A549 treated with CpdA at 1 μM for 4 hours (cell line): Measurements from ENCODE around the gene TP73. TPM values are rescaled to one million over a fixed set of nuclear protein-coding genes. Genes with fewer than 3 reads are reported as not detected.

ENCODE experiments used
- total RNA-seq: library from RNA; stranded (reverse); fragments of 200-300 nt; extraction: Qiagen RNA extraction; gene quantifications from 5 replicates; pipeline ENCODE4 v1.2.3, GENCODE V29; 2022; ENCODE audit warnings: low read depth

Gene TP73
- total RNA-seq = 0.36 to 0.62 TPM (median 0.49 TPM) in 5 replicates

GRCh38 chr1:3651930-3652547, at the start of gene TP73:
Gene TP73, plus strand, starts transcription at chr1:3652516. Its CDS starts 29,850 bp downstream, at chr1:3682366.

DNA sequence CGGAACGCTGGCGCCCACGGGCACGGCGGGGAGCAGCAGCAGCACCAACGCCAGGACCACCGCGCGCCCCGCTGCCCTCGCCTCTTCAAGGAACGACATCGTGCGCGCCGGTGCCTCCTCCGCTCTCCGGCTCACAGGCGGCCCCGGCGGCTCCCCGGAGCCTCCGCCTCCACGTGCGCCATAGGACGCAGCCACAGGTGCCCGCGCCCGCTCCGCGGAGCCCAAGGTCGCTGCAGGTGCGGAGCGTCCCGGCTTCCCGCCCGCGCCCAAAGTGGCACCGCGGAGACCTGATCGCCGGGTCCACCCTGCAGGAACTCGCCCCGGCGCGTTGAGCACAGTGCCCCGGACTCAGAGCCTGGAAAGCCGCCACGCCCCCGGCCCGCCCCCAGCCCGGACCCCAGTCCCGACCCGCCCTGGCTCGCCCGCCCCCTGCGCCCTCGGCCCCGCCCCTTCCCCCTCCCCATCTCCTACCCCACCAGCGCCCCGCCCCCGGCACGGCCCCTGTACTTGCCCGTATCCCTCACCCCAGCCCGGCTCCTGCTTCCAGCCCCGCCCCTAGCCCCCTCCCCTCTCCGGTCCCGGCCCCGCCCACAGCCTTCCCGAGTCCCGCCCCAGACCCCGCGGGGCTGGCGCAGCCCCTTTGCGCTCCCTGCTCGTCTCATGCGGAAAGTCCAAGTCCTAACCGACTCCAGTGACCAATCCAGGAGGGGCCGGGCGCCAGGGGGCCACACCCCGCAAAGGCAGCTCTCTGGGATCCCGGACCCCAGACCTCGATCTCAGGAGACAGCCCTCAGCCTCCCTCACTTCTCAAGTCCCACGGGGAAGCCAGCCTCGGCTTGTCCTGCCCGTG, 40.9 kb upstream of the TP73 start, which contains the start of gene MEGF6:
MEGF6 (minus strand) TSS at position 339 of the 850 bp plus-strand sequence; CDS start at position 99, 240 bp downstream.

DNA sequence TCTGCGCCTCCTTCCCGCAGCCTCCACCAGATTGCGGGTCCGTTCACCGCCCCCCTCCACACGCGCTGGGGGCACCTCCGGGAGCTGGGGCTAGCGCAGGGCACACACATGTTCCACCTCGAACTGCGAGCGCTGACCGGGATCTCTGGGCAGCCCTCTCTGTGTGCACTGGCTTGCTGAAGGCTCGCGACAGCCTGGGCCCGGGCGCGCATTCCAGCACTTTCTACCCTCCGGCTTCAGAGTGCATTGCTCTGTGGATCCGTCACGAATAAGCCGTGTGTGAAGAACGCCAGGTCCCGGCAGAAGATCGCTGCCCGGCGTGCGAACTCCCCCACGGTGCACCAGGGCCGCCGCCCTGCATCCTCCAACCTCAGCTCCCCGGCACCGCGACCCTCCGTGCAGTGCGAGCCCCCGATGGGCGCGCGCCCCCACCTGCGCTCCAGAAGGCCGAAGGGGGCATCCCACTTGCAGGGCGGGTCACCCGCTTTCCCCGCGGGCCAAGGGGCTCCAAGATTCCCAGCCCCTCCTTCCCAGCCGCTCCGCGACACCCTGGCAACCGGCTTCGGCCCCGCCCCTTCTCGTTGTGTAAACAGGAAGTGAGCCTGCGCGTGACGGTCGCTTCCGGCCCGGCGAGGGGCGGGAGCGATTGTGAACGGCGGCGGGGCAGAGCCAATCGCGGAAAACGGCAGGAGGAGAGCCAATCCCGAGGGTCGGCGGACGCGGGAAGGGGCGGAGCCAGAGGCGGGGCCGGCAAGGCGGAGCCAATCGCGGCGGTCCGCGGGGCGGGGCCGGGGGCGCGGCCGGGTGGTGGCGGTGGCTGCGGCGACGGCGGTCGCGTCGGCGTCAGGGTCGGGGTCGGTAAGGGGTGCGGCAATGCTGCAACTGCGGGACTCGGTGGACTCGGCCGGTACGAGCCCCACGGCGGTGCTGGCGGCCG, 27.8 kb upstream of the TP73 start, which contains the start of gene TPRG1L:
TPRG1L (plus strand) TSS at position 816 of the 937 bp plus-strand sequence; CDS start at position 874, 58 bp downstream.

GRCh38 chr1:3649342-3650247, 2.7 kb upstream of the TP73 start, which contains the start of gene WRAP73:
Gene WRAP73, minus strand, starts transcription at chr1:3650103. Its CDS starts 104 bp downstream, at chr1:3649999.

GRCh38 chr1:3752400-3752945, 100.2 kb downstream of the TP73 start, which contains the start of gene CCDC27:
Gene CCDC27, plus strand, starts transcription at chr1:3752450. Its CDS starts 32 bp downstream, at chr1:3752482.

DNA sequence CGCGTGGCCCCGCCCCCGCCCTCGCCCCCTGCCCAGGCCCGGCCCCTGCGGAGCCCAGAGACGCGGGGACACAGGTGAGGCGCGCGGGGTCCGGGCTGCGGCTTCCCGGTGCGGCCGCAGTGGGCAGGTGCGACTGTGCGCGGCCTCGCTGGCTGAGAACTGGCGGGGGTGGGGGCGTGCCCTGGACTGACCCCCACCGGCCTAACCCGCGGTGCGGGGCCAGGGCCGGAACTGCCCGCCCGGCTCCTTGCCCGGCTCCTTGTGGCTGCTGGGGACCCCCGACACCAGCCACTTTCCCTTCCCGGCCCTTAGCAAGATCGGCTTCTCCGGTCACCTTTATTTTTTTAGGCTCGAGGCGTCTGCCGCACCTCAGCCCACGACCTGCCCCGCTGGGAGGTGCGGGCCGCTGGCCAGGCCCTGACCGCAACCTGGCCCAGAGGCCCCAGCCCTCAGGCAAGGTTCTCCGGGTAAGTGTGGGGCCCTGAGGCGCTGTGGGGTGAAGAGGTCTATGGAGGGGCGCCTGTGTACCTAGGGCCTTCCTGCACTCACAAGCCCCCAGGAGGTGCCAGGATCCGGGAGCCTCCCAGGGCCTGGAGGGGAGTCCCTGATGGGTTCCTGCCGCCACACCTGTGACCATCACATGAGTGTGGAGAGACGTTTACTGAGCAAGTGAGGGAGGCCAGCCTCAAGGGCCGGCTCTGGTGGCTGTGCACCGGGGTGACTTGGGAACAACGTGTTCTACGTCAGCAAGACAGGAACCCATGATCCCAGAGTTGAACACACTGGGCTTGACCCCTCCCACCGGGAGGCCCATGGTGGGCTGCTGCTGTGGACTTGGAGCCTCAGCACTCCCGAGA, 120.6 kb downstream of the TP73 start, which contains the start of gene SMIM1:
SMIM1 (plus strand) TSS at position 35 of the 857 bp plus-strand sequence. CDS start 2,625 bp downstream, outside the sequence.

Other genes with a start within 250 kb of the TP73 start
- gene ARHGEF16, start 197.9 kb upstream of the TP73 start, total RNA-seq = 3.2 to 5.9 TPM (median 5.4 TPM) in 5 replicates
- gene MEGF6, start 41.0 kb upstream of the TP73 start, total RNA-seq = 10.0 to 16.0 TPM (median 11.9 TPM) in 5 replicates
- gene TPRG1L, start 27.5 kb upstream of the TP73 start, total RNA-seq = 22.3 to 27.4 TPM (median 26.1 TPM) in 5 replicates
- 18.3 to 21.9 TPM (median 20.6 TPM) in 5 replicates for gene WRAP73, start 2.4 kb upstream of the TP73 start, total RNA-seq
- gene CCDC27, start 99.9 kb downstream of the TP73 start, total RNA-seq = not detected in 5 replicates
- gene SMIM1, start 120.2 kb downstream of the TP73 start, total RNA-seq = 0.47 to 1.9 TPM (median 1.2 TPM) in 4 of 5 replicates, not detected in the other
- 30.2 to 35.8 TPM (median 34.7 TPM) in 5 replicates for gene LRRC47, start 144.0 kb downstream of the TP73 start, total RNA-seq
- gene CEP104, start 204.7 kb downstream of the TP73 start, total RNA-seq = 12.3 to 19.2 TPM (median 18.5 TPM) in 5 replicates
- gene DFFB, start 205.0 kb downstream of the TP73 start, total RNA-seq = 2.8 to 4.3 TPM (median 3.9 TPM) in 5 replicates
- 21.6 to 24.6 TPM (median 24.2 TPM) in 5 replicates for gene C1orf174, start 247.8 kb downstream of the TP73 start, total RNA-seq